NCI-H82 (cell line): ENCODE results near the gene DESI2.
A peak's percentile ranks its signal among the peaks of the same experiment; 100 is the strongest.
"Not testable (repeated sequence)": the region's sequence is repeated elsewhere in the genome, so short reads cannot be mapped to it uniquely, and the experiment has no call there.

ENCODE experiments used
- DNase-seq: peaks from one replicate; lab custom pipeline; 2025; lab: John Stamatoyannopoulos, UW

DESI2 gene

DNA sequence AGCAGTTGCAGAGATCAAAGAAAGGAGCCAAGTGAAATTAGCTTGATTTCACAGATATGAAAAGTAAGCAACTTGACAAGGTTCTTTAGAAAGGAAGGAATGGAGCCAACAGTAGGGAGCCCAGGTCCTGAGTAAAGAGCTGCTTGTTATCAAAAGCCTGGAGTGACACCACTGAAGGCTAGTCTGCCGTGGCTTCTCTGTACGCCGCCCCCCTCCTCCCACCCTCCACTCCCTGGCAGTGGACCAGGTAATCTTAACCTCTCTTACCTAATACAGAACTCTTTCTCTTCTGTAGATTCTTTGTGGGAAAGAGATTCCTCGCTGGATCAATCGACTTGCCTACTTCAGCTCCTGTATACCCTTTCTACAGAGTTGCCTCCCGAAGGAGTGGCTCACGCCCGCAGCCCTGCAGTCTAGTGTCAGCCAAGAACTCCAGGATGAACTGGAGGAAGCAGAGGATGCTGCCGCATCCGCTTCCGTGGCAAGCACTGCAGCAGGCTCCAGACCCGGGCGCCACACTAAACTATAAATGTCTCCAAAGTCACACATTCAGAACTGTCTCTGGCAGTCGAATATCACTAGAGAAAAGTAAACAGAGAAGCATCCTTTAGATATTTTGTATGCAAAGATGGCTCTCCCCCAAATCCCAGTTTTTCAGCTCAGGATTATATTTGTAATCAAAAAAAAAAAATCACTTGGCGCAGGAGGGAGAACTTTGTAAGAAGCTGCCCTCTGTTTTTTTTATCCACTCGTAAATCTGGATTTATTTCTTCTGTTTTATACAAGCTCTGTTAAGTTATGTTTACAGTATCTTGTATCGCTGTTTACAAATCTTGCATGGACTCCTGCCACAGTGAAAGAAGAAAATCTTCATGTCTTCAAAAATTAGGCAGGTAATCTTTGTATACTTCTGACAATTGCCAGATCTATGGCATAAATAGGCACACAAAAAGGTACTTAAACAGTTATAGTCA is 52.6 kb downstream of the DESI2 start:
- DNase-seq: no peak

DNA sequence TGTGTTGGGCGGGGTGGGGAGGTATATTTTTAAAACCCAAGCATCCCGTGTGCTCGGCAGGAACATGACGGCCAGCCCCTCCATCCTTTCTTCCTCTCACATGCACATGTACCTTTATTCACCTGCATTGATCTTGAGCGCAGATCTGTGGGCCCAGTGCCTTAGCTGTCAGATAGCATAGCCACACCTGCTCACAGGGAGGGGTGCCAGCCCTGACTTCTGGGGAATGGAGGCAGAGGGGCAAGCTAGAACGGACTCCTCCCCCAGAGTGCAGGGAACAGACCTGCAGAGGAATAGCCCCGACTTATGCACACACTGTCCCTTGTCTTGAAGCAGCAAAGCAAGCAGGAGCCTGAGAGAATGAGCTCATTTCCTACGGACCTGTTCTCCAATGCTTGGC is 56.1 kb downstream of the DESI2 start:
- DNase-seq: no peak

DNA sequence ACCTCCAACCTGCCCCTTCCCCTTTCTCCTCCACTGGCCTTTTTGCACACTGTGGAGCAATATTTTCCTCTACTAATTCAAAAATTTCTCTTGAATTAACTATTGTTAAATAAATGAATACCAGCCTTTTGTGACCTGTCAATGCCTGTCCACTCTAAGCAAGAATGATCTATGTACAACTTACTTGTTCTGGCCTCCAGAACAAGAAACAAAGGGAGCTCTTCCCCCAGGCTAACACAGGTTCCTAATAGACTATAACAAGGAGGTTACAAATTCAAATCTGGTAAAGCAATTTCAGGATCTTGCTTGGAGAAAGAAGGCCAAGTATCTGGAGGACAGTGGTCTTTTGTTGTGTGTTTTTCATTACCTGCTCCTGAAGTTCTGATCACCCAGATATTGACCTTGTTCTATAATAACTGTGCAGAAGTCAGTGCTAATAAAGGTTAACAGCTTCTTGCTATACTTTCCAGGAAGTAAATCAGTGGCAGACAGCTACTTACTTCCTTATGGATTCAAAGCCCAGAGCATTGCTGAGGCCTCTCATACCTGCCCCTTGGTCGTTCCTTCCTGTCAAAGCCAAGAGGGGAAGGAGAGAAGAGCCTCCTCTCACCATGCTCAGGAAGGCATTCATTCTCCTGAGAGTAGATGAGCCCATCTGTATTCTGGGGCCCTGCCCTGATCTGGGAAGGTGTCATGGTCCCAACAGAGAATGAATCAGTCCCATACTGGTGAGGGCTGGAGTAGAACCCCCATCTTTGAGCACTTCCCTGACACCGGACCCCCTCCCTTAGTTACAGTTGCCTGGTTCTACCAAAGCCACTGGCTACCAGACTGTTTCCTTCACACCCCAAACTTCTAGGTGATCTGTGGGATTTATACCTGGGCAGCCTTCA is 56.8 kb downstream of the DESI2 start:
- DNase-seq: no peak

DNA sequence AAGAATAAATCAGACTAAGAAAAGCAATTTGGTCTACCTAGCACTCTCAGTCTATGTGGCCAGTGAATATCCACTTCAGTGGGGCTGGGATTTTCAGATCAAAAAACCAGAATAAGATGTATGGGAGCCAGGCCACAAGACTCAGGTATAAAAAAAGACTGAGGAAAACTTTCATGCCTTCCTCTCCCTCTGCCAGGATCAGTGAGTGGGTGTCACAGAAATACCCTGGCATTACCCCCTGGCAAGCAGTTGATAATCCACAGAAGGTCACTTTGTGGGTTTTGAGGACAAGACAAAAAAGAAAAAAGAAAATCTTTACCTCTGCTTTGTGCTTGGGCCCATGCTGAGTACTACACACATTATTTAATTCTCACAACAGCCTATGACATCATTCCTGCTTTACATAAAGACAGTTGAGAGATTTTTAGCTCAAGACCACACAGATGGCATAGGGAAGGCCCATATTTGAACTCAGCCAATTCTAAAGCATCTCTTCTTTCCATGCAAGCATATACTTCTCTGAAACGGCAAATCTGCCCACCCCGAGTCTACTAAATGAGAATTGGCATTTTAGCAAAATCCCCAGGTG is 57.6 kb downstream of the DESI2 start:
- no peak for DNase-seq

DNA sequence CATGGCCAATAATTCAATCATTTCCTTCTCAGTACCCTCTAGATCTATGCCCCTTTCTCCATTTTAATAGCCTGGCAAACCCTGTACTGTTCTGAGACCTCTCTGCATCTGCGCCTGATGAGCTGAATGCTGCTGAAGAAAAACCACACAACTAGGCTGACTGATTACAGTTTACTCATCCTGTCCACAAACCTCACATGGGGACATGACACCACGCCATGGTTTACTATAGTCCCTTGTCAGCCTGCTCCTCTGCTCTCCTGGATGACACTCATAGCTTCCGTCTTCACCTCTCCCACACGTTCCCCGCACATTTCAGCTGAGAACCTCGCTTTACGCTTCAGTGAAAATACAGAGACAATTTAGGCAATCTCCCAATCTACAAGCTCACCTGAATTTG is 59.7 kb downstream of the DESI2 start:
- DNase-seq: no peak

DNA sequence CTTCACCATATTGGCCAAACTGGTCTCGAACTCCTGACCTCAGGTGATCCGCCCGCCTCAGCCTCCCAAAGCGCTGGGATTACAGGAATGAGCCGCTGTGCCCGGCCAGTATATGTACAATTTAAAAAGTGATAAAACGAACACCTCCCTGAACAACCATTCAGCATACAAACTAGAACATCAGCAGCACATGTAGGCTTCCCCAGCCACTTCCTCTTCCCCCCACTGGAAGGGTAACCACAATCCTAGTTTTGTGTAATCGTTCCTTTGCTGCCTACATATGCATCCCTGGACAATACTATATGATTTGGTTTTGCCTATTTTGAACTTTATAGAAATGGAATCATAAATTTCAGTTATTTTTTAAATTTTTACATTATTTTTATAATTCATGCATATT is 60.4 kb downstream of the DESI2 start:
- no peak for DNase-seq

DNA sequence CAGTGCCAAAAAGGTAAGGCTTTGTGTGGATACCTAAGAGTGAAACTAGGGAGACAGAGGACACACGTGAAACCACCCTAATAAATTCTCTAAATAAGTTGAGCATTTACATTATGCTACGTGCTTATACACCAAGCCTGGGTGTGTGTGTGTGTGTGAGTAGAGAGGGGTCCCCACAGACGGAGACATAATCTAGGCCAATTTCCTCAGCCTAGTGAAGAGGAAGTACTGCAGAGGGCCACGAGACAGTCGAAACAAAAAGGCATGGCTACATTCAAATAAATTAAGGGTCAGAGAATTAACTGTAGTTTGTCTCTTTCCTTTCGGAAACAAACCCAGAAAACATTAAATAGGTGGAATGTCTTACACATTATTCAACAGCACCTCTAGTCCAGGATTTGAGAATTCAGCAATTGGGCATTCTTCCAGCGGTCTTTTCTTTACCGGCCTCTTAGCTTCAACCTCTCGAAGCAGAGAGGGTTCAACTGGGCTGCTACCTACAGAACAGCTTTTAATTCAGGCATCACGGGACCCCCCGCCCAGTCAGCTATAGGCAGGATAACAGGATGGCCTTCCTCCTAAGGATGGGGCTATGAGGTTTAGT is 75.0 kb downstream of the DESI2 start:
- DNase-seq: no peak

DNA sequence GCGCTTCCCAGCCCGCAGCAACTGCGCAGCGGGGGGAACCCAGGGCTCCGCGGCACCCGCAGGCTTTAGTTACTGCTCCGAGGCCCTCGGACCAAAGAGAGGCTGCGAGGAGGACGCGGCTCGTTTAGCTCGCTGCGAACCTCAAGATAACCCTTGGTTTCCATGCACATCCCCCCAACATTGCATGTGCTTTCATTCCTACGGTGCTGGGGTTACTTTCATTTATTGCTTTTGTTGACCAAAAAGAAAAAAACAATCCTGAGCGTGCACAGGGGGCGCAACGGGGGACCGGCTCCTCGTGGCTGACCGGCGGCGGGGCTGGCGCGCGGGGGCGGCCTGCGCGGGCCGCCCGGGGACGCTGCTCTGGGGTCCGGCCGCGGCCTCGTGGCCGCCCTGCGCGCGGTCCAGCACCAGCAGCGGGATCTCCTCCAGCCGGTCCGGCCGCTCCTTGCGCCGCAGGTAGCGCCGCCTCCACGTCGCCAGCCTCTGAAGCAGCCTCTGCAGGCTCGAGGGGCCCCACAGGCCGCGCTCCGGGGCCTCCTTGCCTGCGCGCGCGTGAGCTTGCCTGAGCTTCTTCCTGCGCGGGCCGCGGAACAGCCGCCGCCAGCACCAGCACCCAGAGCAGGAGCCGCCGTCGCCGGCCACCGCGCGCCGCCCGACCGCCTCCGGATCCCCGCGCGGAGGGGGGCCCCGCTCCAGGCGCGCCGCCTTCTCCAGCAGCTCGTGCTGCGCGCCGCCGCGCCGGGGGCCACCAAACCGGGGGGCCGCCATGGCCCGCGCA is 77.4 kb downstream of the DESI2 start:
- no peak for DNase-seq

DNA sequence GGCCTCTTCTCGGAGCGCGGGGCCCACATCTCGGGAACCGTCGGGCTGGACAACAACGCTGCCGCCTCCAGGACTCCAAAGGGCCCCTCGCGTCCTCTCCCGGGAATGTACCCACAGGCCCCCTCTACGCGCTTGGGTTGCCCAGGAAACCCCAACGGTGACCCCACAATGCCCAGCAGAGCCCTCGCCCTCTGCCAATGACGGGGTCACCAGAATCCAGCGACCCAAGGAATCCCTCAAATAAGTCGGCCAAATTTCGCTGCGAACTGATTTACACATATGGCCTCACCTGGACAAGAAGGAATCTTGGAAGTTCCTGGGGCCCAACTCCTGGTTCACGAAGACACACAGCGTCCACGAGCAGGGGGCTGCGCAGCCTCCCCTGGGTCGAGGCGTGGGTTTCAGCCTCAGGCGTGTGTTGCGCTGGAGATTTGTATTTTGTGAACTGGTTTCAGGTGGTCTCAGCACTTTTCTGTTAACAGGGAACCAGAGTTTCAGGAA is 78.1 kb downstream of the DESI2 start:
- DNase-seq: no peak

DNA sequence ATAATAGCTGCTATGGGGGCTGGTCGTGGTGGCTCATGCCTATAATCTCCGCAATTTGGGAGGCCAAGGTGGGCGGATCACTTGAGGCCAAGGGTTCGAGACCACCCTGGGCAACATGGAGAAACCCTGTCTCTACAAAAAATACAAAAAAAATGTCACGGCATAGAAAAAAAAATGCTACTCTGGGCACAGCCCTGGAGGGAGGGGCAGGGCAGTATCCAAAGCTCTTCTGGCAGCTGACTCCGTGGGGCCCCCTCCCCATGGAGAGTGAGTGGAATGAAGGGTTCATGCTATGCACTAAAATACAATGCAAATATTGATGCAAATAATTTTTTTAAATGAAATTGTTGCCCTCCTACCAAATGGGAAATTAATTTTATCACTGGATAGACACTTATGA is 78.7 kb downstream of the DESI2 start:
- DNase-seq: no peak

DNA sequence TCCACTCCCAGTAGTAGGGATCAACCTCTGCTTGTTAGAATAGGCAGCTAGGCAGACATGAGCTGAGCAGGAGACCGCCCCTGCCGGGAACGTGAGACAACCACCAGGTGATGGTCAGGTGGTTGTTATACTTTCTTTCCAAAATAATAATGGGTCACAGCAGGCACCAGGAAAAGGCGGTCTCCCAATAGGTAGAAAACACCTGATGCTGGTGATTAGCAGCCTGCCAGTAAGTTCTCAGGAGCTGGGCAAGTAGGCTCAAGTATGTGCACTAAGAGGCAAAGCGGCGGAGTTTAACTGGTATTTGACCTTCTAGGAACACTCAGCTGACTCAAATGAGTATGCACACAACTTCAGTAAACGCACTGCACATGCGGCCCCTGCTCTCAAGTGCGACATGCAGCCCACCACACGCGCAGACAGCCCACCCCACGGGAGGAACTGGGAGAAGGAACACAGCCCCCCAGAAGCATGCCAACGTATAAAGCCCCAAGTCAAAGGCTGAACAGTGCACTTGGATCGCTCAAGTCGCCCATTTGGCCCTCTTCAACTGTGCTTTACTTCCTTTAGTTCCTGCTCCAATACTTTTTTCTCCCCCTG is 80.0 kb downstream of the DESI2 start:
- DNase-seq: no peak

DNA sequence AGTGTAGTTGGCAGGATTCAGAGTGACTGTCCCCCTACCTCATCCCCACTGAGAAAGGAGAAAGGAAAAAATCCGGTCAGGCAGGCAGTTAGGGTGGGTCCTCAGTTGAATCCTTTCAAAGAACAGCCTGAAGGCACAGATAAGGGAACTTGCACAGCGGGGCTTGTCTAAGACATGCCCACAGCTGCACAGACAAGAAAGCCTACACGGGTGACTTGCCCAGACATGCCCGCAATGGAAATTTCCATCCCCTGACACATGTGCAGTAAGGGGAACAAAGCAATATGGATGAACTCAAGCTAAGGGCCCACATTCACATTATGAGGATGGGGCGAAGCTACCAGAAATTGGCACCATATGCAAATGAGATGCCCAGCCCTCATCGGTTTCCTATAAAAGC is 82.5 kb downstream of the DESI2 start:
- DNase-seq: no peak

DNA sequence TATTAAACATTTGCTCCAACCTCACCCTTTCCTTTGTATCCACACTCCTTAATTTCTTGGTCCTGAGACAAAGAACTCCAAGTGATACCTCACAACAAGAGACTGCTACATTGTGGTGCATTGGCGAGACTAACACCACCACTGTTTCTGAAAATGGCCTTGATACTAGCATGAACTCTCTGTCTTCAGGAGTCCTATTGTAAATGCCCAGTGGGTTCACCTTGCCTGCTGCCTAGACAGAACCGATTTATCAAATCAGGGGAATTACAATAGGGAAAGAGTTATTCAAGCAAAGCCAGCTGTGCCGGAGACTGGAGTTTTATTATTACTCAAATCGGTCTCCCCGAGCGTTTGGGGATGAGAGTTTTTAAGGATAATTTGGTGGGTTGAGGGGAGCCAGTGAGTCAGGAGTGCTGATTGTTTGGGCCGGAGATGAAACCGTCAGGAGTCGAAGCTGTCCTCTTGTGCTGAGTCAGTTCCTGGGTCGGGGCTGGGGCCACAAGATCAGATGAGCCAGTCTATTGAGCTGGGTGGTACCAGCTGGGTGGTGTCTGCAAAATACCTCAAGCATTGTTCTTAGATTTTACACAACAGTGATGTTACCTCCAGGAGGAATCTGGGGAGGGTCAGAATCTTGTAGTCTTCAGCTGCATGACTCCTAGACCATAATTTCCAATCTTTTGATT is 83.1 kb downstream of the DESI2 start:
- no peak for DNase-seq

DNA sequence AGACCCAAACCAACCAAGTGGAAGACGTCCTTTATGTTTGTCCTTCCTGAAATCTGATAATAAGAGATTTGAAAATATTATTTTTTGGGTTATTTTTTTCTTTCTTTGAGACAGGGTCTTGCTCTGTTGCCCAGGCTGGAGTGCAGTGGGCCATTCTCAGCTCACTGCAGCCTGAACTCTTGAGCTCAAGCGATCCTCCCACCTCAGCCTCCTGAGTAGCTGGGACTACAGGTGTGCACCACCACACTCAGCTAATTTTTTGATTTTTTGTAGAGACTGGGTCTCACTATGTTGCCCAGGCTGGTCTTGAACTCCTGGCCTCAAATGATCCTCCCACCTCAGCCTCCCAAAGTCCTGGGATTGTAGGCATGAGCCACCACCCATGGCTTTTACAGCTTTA is 86.2 kb downstream of the DESI2 start:
- DNase-seq: not testable (repeated sequence)

DNA sequence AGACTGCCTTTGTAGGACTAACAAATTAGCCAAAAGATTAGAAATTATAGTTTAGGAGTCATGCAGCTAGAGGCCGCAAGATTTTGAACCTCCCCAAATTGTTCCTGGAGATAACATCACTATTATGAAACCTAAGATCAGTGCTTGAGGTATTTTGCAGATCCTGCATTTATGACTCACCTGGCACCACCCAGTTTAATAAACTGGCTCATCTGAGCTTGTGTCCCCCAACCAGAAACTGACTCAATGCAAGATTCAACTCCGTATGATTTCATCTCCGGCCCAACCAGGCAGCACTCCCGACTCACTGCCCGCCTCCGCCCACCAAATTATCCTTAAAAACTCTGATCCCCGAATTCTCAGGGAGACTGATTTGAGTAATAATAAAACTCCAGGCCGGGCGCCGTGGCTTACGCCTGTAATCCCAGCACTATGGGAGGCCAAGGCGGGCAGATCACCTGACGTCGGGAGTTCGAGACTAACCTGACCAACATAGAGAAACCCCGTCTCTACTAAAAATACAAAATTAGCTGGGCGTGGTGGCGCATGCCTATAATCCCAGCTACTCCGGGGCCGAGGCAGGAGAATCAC is 87.2 kb downstream of the DESI2 start:
- DNase-seq: not testable (repeated sequence)

DNA sequence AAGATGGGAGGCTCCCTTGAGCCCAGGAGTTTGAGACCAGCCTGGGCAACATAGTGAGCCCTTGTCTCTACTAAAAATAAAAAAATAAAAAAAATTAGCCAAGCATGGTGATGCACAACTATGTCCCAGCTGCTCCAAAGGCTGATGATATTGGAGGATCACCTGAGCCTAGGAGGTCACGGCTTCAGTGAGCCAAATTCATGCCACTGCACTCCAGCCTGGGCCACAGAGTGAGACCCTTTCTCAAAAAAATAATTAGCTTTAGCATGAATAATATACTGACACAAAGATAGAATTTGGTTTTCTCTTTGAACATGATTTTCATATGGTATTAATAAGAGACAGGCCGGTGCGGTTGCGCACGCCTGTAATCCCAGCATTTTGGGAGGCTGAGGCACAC is 88.8 kb downstream of the DESI2 start:
- no peak for DNase-seq

DNA sequence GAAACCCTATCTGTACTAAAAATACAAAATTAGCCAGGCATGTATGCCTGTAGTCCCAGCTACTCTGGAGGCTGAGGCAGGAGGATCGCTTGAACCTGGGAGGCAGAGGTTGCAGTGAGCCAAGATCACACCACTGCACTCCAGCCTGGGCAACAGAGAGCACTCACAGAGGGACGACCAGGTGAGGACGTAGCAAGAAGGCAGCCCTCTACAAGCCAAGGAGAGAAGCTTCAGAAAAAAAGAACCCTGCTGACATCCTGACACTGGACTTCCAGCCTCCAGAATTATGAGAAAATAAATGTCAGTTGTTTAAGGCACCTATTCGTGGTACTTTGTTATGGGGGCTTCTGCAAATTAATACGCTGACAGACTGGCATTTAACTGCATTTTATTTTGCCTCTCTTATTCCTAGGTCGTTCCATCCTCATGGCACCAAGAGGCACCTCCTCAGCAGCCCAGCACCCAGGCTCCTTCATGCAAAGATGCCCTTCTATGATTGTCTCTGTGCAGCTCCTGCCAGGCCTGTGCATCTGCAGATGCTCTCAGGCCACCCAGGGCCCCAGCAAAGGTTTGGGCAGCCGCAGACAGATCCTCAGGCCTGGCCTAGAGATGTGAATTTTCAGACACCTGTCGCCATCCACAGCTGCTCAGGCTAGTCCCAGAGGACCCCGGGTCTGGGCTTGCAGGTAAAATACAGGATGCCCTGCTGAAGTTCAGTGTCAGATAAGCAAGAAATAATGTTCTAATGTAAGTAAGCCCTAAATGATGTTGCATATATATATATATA is 96.5 kb downstream of the DESI2 start:
- DNase-seq: peak; percentile 22

DNA sequence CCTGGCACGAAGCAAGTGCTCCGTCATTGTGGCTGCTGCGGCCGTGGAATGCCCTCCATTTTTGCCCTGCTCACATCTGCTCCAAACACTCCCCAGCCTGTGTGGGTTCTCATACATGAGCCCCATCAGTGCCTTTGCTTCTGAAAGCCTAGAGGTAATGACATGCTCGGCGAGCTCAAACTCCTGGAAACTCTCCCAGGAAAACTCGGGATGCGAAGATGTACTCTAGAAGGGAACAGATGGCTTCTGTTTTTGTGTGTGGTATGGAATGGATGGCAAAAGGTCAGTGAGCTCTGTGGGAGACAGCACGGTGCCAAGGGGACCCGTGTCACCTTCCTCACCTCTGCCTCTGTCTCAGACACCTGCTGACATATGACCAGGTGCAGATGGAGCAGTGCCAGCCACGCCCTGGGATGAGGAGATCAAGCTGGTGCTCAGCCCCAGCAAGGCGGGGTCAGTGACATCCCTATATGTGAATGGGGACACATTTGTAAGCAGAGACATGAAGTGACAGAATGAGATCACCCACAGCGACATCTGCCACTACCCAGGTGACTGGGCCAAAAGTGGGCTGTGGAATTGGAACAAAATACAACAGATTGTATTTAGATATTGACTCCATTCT is 98.5 kb downstream of the DESI2 start:
- peak; percentile 82 for DNase-seq
